HEK293T (cell line): ENCODE results near the gene DSN1.

ENCODE experiments used
- CTCF ChIA-PET: fragments of 350-600 bp; formaldehyde crosslinking; extraction: SDS; loops from one replicate; lab custom pipeline; 2021; ENCODE audit warnings: antibody characterized with exemption, inconsistent platforms; lab: Yijun Ruan, JAX
- POLR2A ChIA-PET: fragments of 350-600 bp; formaldehyde crosslinking; extraction: SDS; loops from one replicate; lab custom pipeline; 2020; ENCODE audit warnings: antibody characterized with exemption, inconsistent platforms; lab: Yijun Ruan, JAX
- DNase-seq: peaks from one replicate; pipeline ENCODE4 v3.0.0; 2012; ENCODE audit warnings: mixed read lengths; ENCODE audit errors: extremely low spot score
- ARNT ChIP-seq: fragments of 450-650 bp; IDR thresholded peaks from 2 replicates; pipeline ENCODE4 v1.6.1; 2017; ENCODE audit warnings: mild to moderate bottlenecking
- BHLHE40 ChIP-seq: fragments of 450-650 bp; IDR thresholded peaks from 2 replicates; pipeline ENCODE4 v1.6.1; 2016; ENCODE audit warnings: mild to moderate bottlenecking, moderate library complexity, borderline replicate concordance
- CTBP1 ChIP-seq: fragments of 450-650 bp; IDR thresholded peaks from 2 replicates; pipeline ENCODE4 v1.6.1; 2016; ENCODE audit warnings: borderline replicate concordance
- ELF4 ChIP-seq: fragments of 450-650 bp; IDR thresholded peaks from 2 replicates; pipeline ENCODE4 v1.6.1; 2017; ENCODE audit warnings: antibody characterized with exemption
- FOXA1 ChIP-seq: fragments of 450-650 bp; IDR thresholded peaks from 2 replicates; pipeline ENCODE4 v1.6.1; 2016; ENCODE audit warnings: mild to moderate bottlenecking
- FOXK2 ChIP-seq: fragments of 450-650 bp; IDR thresholded peaks from 2 replicates; pipeline ENCODE4 v1.6.1; 2016; ENCODE audit warnings: mild to moderate bottlenecking
- FOXM1 ChIP-seq: fragments of 450-650 bp; IDR thresholded peaks from 2 replicates; pipeline ENCODE4 v1.6.1; 2017; ENCODE audit warnings: mild to moderate bottlenecking, borderline replicate concordance
- HDGF ChIP-seq: fragments of 450-650 bp; IDR thresholded peaks from 2 replicates; pipeline ENCODE4 v1.6.1; 2017; ENCODE audit warnings: antibody characterized with exemption, borderline replicate concordance
- L3MBTL2 ChIP-seq: fragments of 450-650 bp; conservative IDR thresholded peaks from 2 replicates; pipeline ENCODE4 v1.6.1; 2016; ENCODE audit warnings: mild to moderate bottlenecking
- LEF1 ChIP-seq: fragments of 450-650 bp; IDR thresholded peaks from 2 replicates; pipeline ENCODE4 v1.6.1; 2017; ENCODE audit warnings: mild to moderate bottlenecking, borderline replicate concordance
- NFRKB ChIP-seq: fragments of 450-650 bp; IDR thresholded peaks from 2 replicates; pipeline ENCODE4 v1.6.1; 2016; ENCODE audit warnings: mild to moderate bottlenecking, moderate library complexity
- SP1 ChIP-seq: fragments of 450-650 bp; IDR thresholded peaks from 2 replicates; pipeline ENCODE4 v1.6.1; 2017
- SUZ12 ChIP-seq: fragments of 450-650 bp; IDR thresholded peaks from 2 replicates; pipeline ENCODE4 v1.6.1; 2016; ENCODE audit warnings: mild to moderate bottlenecking
- TARDBP ChIP-seq: fragments of 450-650 bp; IDR thresholded peaks from 2 replicates; pipeline ENCODE4 v1.6.1; 2016
- ZNF384 ChIP-seq: fragments of 450-650 bp; IDR thresholded peaks from 2 replicates; pipeline ENCODE4 v1.6.1; 2016
- TF ChIP-seq, protein P1 (sequence below): fragments of 450-650 bp; IDR thresholded peaks from 2 replicates; pipeline ENCODE4 v1.6.1; 2016

Gene DSN1

DNA sequence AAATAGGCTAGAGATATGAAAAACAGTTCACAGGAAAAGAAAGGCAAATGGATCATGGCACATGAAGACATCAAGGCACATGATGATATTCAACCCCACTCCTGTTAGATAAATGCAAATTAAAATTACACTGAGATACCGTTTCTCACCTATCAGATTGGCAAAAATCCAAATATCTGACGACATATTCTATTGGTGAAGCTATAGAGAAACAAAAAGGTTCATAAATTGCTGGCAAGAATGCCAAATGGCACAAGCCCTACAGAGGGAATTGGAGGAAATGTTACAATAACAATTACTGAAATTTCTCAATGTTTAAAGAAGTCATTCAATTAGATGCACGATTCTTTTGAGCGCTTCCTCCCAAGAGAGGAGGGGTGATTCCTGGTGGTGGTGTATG lies 45.3 kb upstream of the DSN1 start:
- no peak for TF ChIP-seq FOXM1
- no peak for TF ChIP-seq FOXK2
- no peak for TF ChIP-seq ARNT
- no peak for TF ChIP-seq LEF1
- no peak for TF ChIP-seq HDGF
- TF ChIP-seq, protein P1, sequence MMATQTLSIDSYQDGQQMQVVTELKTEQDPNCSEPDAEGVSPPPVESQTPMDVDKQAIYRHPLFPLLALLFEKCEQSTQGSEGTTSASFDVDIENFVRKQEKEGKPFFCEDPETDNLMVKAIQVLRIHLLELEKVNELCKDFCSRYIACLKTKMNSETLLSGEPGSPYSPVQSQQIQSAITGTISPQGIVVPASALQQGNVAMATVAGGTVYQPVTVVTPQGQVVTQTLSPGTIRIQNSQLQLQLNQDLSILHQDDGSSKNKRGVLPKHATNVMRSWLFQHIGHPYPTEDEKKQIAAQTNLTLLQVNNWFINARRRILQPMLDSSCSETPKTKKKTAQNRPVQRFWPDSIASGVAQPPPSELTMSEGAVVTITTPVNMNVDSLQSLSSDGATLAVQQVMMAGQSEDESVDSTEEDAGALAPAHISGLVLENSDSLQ, result no peak
- no peak for TF ChIP-seq BHLHE40
- no peak for TF ChIP-seq FOXA1
- TF ChIP-seq SP1, result no peak
- no peak for TF ChIP-seq SUZ12
- no peak for TF ChIP-seq ELF4
- TF ChIP-seq NFRKB, result no peak
- TF ChIP-seq TARDBP, result no peak
- CTCF ChIA-PET, result interaction anchor here (0.7 to 1.9 kb wide), 2 partner anchors 10 to 650 kb away, joined by 3 to 12 read pairs; no protein-coding TSS in a partner anchor

DNA sequence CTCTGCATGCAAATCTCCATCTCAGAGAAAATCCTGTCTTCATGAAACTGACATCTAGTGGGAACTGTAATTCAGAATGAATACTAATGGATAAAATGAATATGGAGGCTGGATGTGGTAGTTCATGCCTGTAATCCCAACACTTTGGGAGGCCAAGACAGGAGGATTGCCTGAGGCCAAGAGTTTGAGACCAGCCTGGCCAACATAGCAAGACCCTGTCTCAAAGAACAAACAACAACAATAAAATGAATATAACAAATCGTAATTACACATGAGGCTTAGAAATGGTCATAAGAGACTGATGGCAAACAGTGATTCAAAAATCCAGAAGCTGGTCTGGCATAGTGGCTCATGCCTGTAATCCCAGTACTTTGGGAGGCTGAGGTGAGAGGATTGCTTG lies 44.6 kb upstream of the DSN1 start:
- no peak for DNase-seq
- ChIA-PET POLR2A (no interaction called here), CTCF (interaction anchor here (1.9 kb wide), 1 partner anchor 10 kb away, joined by 12 read pairs; no protein-coding TSS in a partner anchor)
- no peak for TF ChIP-seq SP1
- no peak for TF ChIP-seq FOXA1
- TF ChIP-seq ARNT, result no peak
- TF ChIP-seq ZNF384, result no peak
- TF ChIP-seq LEF1, result no peak
- no peak for TF ChIP-seq NFRKB
- TF ChIP-seq CTBP1, result no peak
- TF ChIP-seq L3MBTL2, result no peak
- no peak for TF ChIP-seq FOXK2
- TF ChIP-seq TARDBP, result no peak
- no peak for TF ChIP-seq SUZ12
- TF ChIP-seq FOXM1, result no peak
- TF ChIP-seq ELF4, result no peak
- no peak for TF ChIP-seq BHLHE40
- no peak for TF ChIP-seq HDGF
- TF ChIP-seq, protein P1, result no peak

More for the DNA sequence above, 45.3 kb upstream of the DSN1 start:
- no peak for DNase-seq
- POLR2A ChIA-PET, result no interaction called here

DNA sequence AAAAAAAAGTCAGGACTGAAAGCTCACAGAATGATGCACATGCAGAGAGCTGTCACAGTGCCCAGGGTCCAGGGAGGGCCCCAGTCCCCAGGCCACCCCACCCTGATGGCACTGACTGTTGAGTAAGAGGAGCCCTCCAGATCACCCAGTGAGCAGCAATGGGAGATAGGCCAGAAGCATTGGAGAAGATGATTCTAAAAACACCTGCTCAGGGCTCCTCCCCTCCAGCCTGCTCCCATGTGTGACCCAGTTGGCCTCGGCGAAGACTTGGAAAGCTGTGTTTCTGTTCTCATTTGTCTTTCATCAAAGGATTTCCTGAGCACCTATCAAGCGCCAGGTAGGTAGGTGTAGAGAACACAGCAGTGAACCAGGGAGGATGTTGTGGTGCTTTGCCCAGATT lies 43.9 kb upstream of the DSN1 start:
- TF ChIP-seq FOXK2, result no peak
- no peak for TF ChIP-seq HDGF
- no peak for TF ChIP-seq ELF4
- no peak for TF ChIP-seq FOXM1
- TF ChIP-seq SUZ12, result no peak
- TF ChIP-seq SP1, result no peak
- TF ChIP-seq CTBP1, result no peak
- no peak for TF ChIP-seq NFRKB
- TF ChIP-seq BHLHE40, result no peak
- ChIA-PET CTCF (interaction anchor here (0.9 kb wide), 1 partner anchor 9 kb away, joined by 4 read pairs; no protein-coding TSS in a partner anchor), POLR2A (no interaction called here)
- DNase-seq, result no peak

DNA sequence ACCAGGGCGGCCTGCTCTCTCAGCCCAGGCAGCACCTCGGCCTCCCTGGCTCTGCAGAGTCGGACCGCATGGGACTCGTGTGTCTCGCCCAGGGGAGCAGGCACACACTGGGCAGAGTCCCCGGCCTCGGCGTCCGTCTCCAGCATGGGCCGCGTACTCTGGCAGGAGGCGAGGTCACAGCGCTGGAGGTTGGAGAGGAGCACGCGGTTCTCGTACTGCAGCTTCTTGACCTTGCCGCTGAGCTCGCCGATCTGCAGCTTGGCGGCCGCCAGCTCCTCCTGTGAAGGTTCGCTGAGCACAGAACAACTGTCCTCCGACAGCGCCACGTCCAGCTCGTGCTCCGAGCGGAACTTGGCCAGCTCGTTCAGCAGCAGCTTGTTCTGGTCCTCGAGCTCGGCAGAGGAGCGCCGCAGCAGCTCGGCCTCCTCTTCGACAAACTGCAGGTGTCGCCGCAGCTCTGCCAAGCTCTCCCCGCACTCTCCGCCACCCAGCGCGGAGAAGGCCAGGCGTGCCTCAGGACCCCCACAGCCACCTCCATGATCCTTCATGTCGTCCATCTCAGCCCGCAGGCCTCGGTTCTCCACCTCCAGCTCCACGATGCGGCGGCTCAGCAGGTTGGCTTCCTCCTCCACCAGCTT lies 42.0 kb upstream of the DSN1 start:
- no peak for DNase-seq
- TF ChIP-seq NFRKB (no peak), LEF1 (no peak), FOXM1 (no peak), FOXA1 (no peak), ARNT (no peak), SUZ12 (no peak), FOXK2 (no peak), L3MBTL2 (no peak), CTBP1 (no peak), SP1 (no peak), ELF4 (no peak), HDGF (no peak), BHLHE40 (no peak), TARDBP (no peak), ZNF384 (no peak)
- TF ChIP-seq, protein P1, result no peak
- POLR2A ChIA-PET, result interaction anchor here (1.2 kb wide), 1 partner anchor 20 kb away, joined by 3 read pairs; no protein-coding TSS in a partner anchor
- CTCF ChIA-PET, result no interaction called here

DNA sequence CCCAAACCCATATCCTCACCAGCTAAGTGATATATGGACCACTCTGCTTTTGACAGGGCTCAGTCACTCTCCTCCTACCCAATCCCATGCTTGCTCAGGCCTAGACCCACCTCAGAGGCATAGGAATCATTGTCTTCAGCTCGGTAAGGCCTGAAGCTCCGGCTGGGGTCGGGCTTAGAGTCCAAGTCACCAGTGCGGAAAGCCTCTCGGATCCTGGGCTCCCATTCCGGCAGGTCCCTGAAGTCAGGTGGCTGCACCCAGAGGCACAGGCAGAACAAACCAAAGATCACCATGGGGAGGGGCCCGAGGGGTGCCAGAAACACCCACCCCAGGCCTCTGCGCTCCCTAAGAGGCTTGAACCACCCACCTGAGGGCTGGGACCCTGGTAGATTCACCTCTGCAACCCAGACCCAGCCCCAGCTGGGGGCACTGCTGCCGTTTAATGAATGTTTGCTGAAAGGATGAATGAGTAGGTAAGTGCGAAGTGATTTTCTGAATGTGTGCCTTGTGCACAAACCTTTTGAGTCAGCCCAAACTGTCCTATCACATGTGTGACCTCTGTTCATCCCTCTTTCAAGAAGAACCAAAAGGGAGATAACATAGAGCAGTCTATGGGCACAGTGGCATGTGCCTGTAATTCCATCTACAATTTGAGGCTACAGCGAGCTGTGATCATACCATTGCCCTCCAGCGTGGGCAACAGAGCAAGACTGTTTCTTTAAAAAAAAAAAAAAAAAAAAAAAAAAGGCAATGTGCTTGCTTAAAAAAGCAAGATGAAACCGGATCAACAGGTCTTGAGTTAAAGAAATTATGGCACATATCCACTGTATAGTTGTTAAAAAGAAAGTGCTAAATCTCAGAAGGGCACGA lies 39.3 kb upstream of the DSN1 start:
- DNase-seq, result no peak
- ChIA-PET CTCF (no interaction called here), POLR2A (interaction anchor here (1.2 kb wide), 1 partner anchor 23 kb away, joined by 3 read pairs; no protein-coding TSS in a partner anchor)
- TF ChIP-seq ZNF384, result peak; percentile 53
- no peak for TF ChIP-seq CTBP1
- TF ChIP-seq TARDBP, result no peak
